Neural cell (in vitro differentiated cells): ENCODE data around the gene ACTL9.

Experiments
- CTCF ChIP-seq: fragments of 450-650 bp; IDR thresholded peaks from 2 replicates; pipeline ENCODE4 v1.5.1; 2014; ENCODE audit warnings: antibody characterized with exemption, mild to moderate bottlenecking, moderate library complexity; ENCODE audit not compliant: poor library complexity, severe bottlenecking
- EP300 ChIP-seq: fragments of 450-650 bp; conservative IDR thresholded peaks from 2 replicates; pipeline ENCODE4 v1.6.1; 2014; ENCODE audit warnings: antibody characterized with exemption, mild to moderate bottlenecking, moderate library complexity; ENCODE audit not compliant: poor library complexity, severe bottlenecking
- EZH2 ChIP-seq: fragments of 200-600, 300-800 bp; shearing (Covaris generic), sonication (generic); IDR thresholded peaks from 2 replicates; pipeline ENCODE4 v1.6.1; 2014; ENCODE audit warnings: antibody characterized with exemption, low read length, borderline replicate concordance, mild to moderate bottlenecking; ENCODE audit not compliant: insufficient read depth, poor library complexity, severe bottlenecking
- POLR2AphosphoS5 ChIP-seq: IDR thresholded peaks from 2 replicates; pipeline ENCODE4 v1.6.1; 2012
- RAD21 ChIP-seq: fragments of 450-650 bp; conservative IDR thresholded peaks from 2 replicates; pipeline ENCODE4 v1.6.1; 2014; ENCODE audit warnings: antibody characterized with exemption, mild to moderate bottlenecking, moderate library complexity
- TAF1 ChIP-seq: IDR thresholded peaks from 2 replicates; pipeline ENCODE4 v1.6.1; 2012; ENCODE audit warnings: low read depth
- TF ChIP-seq, protein P1 (sequence below): IDR thresholded peaks from 2 replicates; pipeline ENCODE4 v1.6.1; 2012; ENCODE audit warnings: borderline replicate concordance

DNA sequence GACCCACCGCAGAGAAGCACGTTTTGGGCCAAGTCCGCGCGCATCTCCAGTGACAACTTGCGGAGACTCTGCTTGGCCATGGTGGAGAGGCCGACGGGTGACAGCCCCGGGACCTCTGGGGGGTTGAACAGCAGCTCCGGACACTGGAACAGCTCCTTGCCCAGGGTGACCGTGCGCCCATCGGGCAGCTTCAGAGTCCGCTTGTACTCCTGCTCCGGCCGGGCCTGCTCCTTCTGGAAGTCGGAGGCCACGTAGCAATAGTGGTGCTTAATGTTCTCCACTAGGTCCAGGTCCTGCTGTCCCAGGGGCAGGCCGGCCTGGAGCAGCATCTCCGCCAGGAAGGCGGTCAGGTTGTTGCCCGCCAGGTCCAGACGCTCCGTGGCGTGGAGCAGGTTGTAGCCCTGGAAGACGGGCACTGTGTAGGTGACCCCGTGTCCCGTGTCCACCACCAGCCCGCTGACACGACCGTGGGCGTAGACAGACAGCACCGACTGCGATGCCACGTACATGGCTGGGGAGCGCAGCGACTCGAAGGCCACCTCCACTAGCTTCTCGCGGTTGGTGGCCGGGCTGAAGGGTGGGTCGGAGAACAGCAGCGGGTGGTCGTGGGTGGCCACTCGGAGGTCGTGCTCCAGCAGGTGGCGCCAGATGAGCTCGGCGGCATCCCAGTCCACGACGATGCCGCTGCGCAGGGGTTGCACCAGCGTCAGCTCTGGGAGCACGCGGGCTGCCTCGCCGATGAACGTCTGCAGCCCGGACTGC is 743 bp downstream of the ACTL9 start:
- TF ChIP-seq CTCF: no peak
- no peak for TF ChIP-seq RAD21
- TF ChIP-seq EZH2: no peak
- TF ChIP-seq TAF1: no peak
- TF ChIP-seq EP300: no peak
- TF ChIP-seq, protein P1, sequence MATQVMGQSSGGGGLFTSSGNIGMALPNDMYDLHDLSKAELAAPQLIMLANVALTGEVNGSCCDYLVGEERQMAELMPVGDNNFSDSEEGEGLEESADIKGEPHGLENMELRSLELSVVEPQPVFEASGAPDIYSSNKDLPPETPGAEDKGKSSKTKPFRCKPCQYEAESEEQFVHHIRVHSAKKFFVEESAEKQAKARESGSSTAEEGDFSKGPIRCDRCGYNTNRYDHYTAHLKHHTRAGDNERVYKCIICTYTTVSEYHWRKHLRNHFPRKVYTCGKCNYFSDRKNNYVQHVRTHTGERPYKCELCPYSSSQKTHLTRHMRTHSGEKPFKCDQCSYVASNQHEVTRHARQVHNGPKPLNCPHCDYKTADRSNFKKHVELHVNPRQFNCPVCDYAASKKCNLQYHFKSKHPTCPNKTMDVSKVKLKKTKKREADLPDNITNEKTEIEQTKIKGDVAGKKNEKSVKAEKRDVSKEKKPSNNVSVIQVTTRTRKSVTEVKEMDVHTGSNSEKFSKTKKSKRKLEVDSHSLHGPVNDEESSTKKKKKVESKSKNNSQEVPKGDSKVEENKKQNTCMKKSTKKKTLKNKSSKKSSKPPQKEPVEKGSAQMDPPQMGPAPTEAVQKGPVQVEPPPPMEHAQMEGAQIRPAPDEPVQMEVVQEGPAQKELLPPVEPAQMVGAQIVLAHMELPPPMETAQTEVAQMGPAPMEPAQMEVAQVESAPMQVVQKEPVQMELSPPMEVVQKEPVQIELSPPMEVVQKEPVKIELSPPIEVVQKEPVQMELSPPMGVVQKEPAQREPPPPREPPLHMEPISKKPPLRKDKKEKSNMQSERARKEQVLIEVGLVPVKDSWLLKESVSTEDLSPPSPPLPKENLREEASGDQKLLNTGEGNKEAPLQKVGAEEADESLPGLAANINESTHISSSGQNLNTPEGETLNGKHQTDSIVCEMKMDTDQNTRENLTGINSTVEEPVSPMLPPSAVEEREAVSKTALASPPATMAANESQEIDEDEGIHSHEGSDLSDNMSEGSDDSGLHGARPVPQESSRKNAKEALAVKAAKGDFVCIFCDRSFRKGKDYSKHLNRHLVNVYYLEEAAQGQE: no peak
- TF ChIP-seq POLR2AphosphoS5: no peak
